Measurements from ENCODE around the gene RAB3A. TPM values are rescaled to one million over a fixed set of nuclear protein-coding genes. Genes with fewer than 3 reads are reported as not detected.

The RAB3A gene
- total and polyA plus RNA-seq, 9 of the 15 experiments (the other 6 are each of a cell fraction or from before 2014, with no cell fraction given), result 0.17 to 5.1 (median 0.90) TPM; not detected in 1

DNA sequence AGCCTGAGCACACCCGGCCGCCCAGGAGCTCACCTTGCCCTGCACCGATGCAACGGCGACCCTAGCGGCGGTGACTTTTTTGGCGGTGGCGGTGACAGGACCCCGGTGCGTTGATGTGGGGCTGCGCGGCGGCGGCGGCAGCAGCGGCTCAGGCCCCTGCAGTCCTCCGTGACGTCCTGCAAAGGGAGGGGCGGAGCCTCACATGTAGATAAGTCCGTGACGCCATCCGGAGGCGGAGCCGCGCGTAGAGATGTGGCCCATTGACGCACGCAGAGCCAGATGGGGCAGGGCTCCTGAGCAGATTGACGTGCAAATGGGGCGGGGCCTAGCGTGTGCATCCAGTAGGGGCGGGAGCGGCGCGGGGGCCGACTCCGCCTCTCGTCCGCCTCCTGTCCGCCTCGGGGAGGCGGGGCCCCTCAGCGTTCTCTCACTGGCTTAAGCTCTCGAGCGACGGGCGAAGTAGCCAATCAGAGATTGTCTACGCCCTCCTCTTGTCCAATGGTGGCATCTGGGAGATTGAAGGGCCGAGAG lies at the start of gene RAB3A (continued):
- TF ChIP-seq YY1 (IDR thresholded peaks at IDR 0.05; ENCODE audit: borderline replicate concordance in 1 of 3, control insufficient read depth in 1 of 3, extremely low read depth in 1 of 3, insufficient read depth in 3 of 3, insufficient read length in 1 of 3, insufficient replicate concordance in 2 of 3, low read depth in 1 of 3, low read length in 2 of 3), result no peak
- TF ChIP-seq KDM1A (IDR thresholded peaks at IDR 0.05), result no peak
- TF ChIP-seq, protein P1, sequence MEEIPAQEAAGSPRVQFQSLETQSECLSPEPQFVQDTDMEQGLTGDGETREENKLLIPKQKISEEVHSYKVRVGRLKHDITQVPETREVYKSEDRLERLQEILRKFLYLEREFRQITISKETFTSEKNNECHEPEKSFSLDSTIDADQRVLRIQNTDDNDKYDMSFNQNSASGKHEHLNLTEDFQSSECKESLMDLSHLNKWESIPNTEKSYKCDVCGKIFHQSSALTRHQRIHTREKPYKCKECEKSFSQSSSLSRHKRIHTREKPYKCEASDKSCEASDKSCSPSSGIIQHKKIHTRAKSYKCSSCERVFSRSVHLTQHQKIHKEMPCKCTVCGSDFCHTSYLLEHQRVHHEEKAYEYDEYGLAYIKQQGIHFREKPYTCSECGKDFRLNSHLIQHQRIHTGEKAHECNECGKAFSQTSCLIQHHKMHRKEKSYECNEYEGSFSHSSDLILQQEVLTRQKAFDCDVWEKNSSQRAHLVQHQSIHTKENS (CRISPR knock-in tag; IDR thresholded peaks at IDR 0.05), result no peak
- no peak for TF ChIP-seq BRD9 (IDR thresholded peaks at IDR 0.05; ENCODE audit: low read depth, partially characterized antibody)
- TF ChIP-seq, protein P2, sequence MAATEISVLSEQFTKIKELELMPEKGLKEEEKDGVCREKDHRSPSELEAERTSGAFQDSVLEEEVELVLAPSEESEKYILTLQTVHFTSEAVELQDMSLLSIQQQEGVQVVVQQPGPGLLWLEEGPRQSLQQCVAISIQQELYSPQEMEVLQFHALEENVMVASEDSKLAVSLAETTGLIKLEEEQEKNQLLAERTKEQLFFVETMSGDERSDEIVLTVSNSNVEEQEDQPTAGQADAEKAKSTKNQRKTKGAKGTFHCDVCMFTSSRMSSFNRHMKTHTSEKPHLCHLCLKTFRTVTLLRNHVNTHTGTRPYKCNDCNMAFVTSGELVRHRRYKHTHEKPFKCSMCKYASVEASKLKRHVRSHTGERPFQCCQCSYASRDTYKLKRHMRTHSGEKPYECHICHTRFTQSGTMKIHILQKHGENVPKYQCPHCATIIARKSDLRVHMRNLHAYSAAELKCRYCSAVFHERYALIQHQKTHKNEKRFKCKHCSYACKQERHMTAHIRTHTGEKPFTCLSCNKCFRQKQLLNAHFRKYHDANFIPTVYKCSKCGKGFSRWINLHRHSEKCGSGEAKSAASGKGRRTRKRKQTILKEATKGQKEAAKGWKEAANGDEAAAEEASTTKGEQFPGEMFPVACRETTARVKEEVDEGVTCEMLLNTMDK (IDR thresholded peaks at IDR 0.05; ENCODE audit: borderline replicate concordance, insufficient read depth, low read depth, low read length, poor library complexity, severe bottlenecking), result no peak
- TF ChIP-seq HOXB6 (CRISPR knock-in tag; IDR thresholded peaks at IDR 0.05; ENCODE audit: borderline replicate concordance), result no peak
- peak; percentile 100 for TF ChIP-seq FOS (IDR thresholded peaks at IDR 0.05; ENCODE audit: extremely low read depth, insufficient read length)
- TF ChIP-seq, protein P3, sequence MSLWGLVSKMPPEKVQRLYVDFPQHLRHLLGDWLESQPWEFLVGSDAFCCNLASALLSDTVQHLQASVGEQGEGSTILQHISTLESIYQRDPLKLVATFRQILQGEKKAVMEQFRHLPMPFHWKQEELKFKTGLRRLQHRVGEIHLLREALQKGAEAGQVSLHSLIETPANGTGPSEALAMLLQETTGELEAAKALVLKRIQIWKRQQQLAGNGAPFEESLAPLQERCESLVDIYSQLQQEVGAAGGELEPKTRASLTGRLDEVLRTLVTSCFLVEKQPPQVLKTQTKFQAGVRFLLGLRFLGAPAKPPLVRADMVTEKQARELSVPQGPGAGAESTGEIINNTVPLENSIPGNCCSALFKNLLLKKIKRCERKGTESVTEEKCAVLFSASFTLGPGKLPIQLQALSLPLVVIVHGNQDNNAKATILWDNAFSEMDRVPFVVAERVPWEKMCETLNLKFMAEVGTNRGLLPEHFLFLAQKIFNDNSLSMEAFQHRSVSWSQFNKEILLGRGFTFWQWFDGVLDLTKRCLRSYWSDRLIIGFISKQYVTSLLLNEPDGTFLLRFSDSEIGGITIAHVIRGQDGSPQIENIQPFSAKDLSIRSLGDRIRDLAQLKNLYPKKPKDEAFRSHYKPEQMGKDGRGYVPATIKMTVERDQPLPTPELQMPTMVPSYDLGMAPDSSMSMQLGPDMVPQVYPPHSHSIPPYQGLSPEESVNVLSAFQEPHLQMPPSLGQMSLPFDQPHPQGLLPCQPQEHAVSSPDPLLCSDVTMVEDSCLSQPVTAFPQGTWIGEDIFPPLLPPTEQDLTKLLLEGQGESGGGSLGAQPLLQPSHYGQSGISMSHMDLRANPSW (CRISPR knock-in tag; IDR thresholded peaks at IDR 0.05), result 0 out of 2 replicates have a peak, but pooled peaks have one; percentile 57
- TF ChIP-seq DACH1 (IDR thresholded peaks at IDR 0.05; ENCODE audit: partially characterized antibody), result no peak
- peak; percentile 71 for TF ChIP-seq HNRNPLL (IDR thresholded peaks at IDR 0.05; ENCODE audit: low read depth, low read length, poor library complexity, severe bottlenecking)
- peak; percentile 74 for TF ChIP-seq ZFP36 (IDR thresholded peaks at IDR 0.05; ENCODE audit: low read depth, low read length, partially characterized antibody)
- no peak for TF ChIP-seq HDAC1 (IDR thresholded peaks at IDR 0.05)
- no peak for TF ChIP-seq CBFB (CRISPR knock-in tag; IDR thresholded peaks at IDR 0.05)
- TF ChIP-seq, protein P4, sequence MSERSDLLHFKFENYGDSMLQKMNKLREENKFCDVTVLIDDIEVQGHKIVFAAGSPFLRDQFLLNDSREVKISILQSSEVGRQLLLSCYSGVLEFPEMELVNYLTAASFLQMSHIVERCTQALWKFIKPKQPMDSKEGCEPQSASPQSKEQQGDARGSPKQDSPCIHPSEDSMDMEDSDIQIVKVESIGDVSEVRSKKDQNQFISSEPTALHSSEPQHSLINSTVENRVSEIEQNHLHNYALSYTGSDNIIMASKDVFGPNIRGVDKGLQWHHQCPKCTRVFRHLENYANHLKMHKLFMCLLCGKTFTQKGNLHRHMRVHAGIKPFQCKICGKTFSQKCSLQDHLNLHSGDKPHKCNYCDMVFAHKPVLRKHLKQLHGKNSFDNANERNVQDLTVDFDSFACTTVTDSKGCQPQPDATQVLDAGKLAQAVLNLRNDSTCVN (CRISPR knock-in tag; IDR thresholded peaks at IDR 0.05), result no peak
- TF ChIP-seq L3MBTL2 (IDR thresholded peaks at IDR 0.05), result no peak
- TF ChIP-seq NR2C2 (CRISPR knock-in tag; IDR thresholded peaks at IDR 0.05), result no peak
- TF ChIP-seq NR2C2 (tag; IDR thresholded peaks at IDR 0.05), result no peak
- TF ChIP-seq FOSL1 (tag; conservative IDR thresholded peaks at IDR 0.05), result no peak
- TF ChIP-seq KDM5B (IDR thresholded peaks at IDR 0.05; ENCODE audit: insufficient replicate concordance, low read depth, low read length), result no peak
- no peak for TF ChIP-seq ZNF274 (IDR thresholded peaks at IDR 0.05; ENCODE audit: borderline replicate concordance, low read depth, low read length)
